ENCODE measurements around the gene SRP72. TPM values are rescaled to one million over a fixed set of nuclear protein-coding genes. Genes with fewer than 3 reads are reported as not detected.

SRP72 gene
- total and polyA plus RNA-seq, 5 experiments from 2014 or later: 124 to 174 (median 152) TPM

DNA sequence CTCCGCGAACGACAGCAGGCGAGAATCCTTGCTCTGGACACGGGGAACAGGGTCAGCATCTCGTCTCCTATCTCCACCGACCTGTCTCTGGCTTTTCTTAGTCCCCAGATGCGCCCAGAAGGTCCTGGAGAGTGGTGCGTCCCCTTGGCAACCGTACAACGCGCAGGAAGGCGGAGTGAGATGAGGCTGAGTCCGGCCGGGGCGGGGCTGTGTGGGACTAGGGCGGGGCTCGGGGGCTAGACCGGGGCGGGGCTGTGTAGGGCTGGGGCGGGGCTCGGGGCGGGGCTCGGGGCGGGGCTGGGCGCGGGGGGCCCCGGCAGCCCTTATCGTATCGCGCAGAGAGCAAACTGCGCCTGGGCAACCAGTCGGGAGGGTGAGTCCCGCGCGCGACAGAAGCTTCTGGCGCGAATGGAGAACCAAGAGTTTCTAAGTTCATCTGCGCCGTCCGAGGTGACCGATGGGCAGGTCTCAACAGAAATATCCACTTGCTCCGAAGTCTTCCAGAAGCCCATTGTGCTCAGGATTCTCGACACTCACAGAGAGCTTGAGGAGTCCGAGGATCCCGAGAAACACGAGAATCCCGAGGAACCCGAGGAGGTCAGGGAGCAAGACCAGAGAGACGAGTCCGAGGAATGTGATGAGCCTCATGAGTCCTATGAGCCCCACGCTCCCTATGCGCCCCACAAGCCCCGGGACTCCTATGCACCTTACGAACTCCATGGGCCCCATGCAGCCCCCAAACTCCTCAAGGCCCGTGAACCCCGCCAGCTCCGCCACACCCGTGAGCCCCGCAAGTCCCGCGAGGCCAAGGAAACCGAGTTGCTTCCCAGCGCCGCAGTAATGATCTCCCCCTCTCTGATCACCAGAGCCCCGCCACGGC lies 63.1 kb downstream of the SRP72 start:
- POLR2A ChIA-PET: interaction anchor here (1.1 kb wide), 1 partner anchor 95 kb away, joined by 4 read pairs; the partner anchor contains the start of gene PPAT
- DNase-seq: peak; percentile 56 to 89 (median 69)
- no peaks in the 10 kb centered on the region for H3K9me3 Mint-ChIP-seq
- H3K27me3 Mint-ChIP-seq: peaks cover 0 to 3% (median 0%) of the 10 kb centered on the region in 5 donors
- ATAC-seq: peak; percentile 91 to 92
- H3K36me3 Mint-ChIP-seq: no peaks in the 10 kb centered on the region
- H3K4me3 Mint-ChIP-seq: peak overlapping the region in 2 of 10 donors; percentile 84 to 85
- peak overlapping the region in 7 of 10 donors; percentile 17 to 85 (median 57) for H3K27ac Mint-ChIP-seq
- H3K4me1 Mint-ChIP-seq: peaks cover 0 to 4% (median 2%) of the 10 kb centered on the region in 4 donors

DNA sequence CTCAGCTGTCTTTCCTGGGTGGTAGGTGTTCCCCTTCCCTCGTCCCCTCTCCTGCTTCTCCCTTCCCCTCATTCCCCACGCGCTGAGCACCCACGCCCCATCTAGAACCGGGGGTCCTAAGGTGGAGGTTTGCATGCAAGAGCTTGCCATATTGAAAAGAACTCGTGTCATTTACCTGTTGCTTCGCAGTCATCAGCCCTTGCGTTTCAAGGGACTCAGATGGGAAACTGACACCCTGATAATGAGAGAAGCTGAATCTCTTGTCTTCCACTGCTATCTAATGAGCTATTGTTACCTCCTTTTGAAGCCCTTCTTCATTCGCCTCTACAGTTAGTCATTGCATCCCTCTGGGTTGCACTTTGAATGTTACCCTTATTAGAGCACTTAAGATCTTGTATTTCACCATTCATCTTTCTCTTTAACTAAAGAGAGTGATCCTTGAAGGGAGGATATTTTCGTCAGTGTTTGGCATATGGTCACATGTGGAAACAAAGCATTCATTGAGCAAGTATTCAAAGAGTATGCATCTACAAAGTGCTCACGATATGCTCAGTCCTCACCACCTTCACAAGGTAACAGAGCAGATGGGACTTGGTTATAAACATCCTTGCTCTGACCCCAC lies 63.8 kb downstream of the SRP72 start:
- no peak overlapping the region for H3K4me3 Mint-ChIP-seq
- peaks cover 0 to 4% (median 2%) of the 10 kb centered on the region in 4 donors for H3K4me1 Mint-ChIP-seq
- no peaks in the 10 kb centered on the region for H3K9me3 Mint-ChIP-seq
- H3K36me3 Mint-ChIP-seq: no peaks in the 10 kb centered on the region
- H3K27ac Mint-ChIP-seq: no peak overlapping the region
- POLR2A ChIA-PET: interaction anchor here (1.1 kb wide), 1 partner anchor 96 kb away, joined by 4 read pairs; the partner anchor contains the start of gene PPAT
- peak in 4 of 10 donors; percentile 10 to 67 (median 20) for DNase-seq
- peaks cover 0 to 10% (median 3%) of the 10 kb centered on the region in 5 donors for H3K27me3 Mint-ChIP-seq
- ATAC-seq: no peak

DNA sequence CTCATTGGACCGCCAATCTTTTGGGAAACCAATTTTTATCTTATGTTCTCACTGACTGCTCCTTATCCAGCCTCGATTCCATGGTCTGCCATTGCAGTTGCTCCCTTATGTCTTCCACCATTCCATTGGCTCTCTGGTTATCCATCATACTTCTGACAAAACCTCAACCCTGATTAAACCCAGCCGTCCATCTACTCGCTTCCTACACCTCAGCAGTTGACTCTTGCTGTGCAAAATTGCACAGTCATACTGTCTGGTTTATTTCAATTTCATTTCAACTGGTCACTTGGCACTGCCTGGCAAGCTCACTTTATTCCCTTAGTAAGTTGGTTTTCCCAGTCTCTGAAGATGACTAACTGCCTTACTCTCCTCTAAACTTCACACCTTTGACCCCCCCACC lies 64.4 kb downstream of the SRP72 start:
- no peak for ATAC-seq
- H3K27me3 Mint-ChIP-seq: peaks cover under 1 to 13% (median 5%) of the 10 kb centered on the region in 5 donors
- H3K9me3 Mint-ChIP-seq: no peaks in the 10 kb centered on the region
- no peaks in the 10 kb centered on the region for H3K36me3 Mint-ChIP-seq
- no peak overlapping the region for H3K4me3 Mint-ChIP-seq
- H3K4me1 Mint-ChIP-seq: peaks cover 0 to 4% (median 2%) of the 10 kb centered on the region in 4 donors
- no peak for DNase-seq
- POLR2A ChIA-PET: interaction anchor here (1.1 kb wide), 1 partner anchor 97 kb away, joined by 4 read pairs; the partner anchor contains the start of gene PPAT
- H3K27ac Mint-ChIP-seq: no peak overlapping the region

DNA sequence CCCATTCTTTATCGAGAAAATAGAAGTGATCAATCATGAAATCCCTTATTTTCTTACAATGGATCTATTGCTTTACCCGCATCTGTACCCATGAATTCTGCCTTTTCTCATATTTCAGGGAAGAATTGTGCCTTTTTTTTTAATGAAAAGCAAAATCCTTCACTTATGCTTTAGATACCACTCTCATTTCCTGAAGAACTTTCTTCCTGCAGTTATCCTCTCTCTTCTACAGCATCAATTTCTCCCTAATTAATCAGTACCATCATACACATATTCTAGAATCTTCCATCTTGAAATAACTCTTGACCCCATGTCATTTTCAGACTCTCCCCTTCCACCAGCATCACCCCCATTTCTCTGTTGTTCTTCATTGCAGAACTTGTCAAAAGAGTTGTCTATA lies 64.8 kb downstream of the SRP72 start:
- Mint-ChIP-seq H3K36me3 (no peaks in the 10 kb centered on the region), H3K4me1 (peaks cover 0 to 4% (median 2%) of the 10 kb centered on the region in 4 donors), H3K27me3 (peaks cover 4 to 17% (median 7%) of the 10 kb centered on the region in 5 donors), H3K4me3 (no peak overlapping the region), H3K9me3 (no peaks in the 10 kb centered on the region), H3K27ac (no peak overlapping the region)
- DNase-seq (no peak), ATAC-seq (no peak)
- POLR2A ChIA-PET: no interaction called here

DNA sequence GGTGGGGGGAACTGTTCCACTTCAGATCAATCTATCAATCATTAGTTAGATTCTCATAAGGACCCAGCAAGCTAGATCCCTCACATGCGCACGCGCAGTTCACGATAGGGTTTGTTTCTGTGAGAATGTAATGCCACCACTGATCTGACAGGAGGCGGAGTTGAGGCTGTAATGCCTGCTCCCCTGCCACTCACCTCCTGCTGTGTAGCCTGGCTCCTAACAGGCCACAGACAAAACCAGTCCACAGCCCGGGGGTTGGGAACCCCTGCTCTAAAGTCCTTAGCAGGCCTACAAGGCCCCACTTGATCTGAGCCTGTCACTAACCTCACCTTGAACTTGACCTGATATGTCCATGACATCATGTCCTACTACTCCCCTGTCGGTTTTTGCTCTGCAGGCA lies 68.5 kb downstream of the SRP72 start:
- no peak overlapping the region for H3K27ac Mint-ChIP-seq
- H3K27me3 Mint-ChIP-seq: peaks cover 9 to 22% (median 14%) of the 10 kb centered on the region in 5 donors
- POLR2A ChIA-PET: no interaction called here
- no peaks in the 10 kb centered on the region for H3K36me3 Mint-ChIP-seq
- H3K9me3 Mint-ChIP-seq: no peaks in the 10 kb centered on the region
- ATAC-seq (no peak), DNase-seq (no peak)
- H3K4me1 Mint-ChIP-seq: no peaks in the 10 kb centered on the region
- no peak overlapping the region for H3K4me3 Mint-ChIP-seq

DNA sequence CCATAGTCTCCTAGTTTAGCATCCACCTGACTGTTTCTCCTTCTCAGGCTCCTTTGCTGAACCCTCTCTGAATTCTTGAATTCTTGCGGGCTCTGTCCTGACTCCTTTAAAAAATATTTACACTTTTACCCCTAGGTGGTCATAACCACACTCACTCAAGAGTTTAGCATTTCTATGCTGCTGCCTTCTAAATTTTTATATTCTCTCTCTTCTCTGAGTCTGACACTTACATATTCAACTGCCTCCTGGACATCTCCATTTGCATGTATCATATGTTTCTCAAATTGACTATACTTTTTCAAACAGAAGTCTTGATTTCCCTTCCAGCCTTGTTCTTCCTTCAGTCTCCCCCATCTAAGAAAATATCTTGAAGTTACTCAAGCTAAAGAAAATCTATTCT lies 69.7 kb downstream of the SRP72 start:
- Mint-ChIP-seq H3K27ac (no peak overlapping the region), H3K9me3 (no peaks in the 10 kb centered on the region), H3K36me3 (no peaks in the 10 kb centered on the region), H3K4me3 (no peak overlapping the region), H3K4me1 (no peaks in the 10 kb centered on the region), H3K27me3 (peaks cover 9 to 22% (median 17%) of the 10 kb centered on the region in 5 donors)
- POLR2A ChIA-PET: interaction anchor here (0.7 kb wide), 1 partner anchor 78 kb away, joined by 3 read pairs; no protein-coding TSS in a partner anchor
- ATAC-seq: no peak
- no peak for DNase-seq

DNA sequence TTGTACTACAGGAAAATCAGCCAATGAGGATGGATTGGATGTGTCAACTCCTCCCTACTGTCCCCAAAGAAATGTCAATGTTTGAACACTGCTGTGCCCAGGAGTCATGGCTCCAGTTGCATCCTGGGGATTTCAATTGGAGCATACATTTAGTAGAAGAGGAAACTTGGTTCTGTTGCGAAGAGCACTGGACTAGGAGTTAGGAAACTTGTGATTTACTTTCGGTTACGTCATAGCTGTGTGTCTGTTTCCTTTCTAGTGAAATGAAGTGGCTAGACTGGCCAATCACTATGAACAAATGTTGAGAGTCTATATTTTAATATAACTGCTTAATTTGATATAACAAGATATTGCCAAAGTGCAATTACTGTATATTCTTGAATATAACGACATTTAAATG lies 73.4 kb downstream of the SRP72 start:
- H3K4me1 Mint-ChIP-seq: peaks cover 2 to 13% (median 9%) of the 10 kb centered on the region in 4 donors
- POLR2A ChIA-PET: no interaction called here
- no peak for ATAC-seq

DNA sequence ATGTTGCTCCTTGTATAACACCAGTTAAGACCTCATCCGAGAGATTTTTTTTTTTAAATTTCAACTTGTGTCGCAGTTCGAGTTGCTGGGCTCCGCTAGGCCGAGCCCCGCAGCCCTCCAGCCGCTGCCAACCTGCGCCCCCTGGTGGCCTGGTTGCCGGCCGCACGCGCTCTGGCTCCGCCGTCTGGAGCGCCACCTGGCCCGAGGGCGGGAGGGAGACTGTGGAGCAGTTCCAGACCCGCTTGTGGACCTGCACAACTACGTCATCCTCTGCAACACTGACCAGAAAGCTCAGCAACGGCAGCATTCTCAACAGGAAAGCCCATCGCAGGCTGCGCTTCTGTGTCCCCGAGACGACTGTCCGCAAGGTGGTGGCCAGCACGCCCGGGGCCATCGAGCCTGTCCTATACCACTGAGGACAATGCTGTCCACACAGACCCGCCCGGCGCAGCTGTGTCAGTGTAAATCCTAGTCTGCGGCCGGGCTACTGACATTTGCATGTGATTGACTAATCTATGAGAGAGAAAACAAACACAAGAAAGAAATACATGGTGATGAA lies 77.2 kb downstream of the SRP72 start:
- POLR2A ChIA-PET: interaction anchor here (0.7 to 1.2 kb wide), 5 partner anchors 17 to 433 kb away, joined by 3 to 5 read pairs (median 3); no protein-coding TSS in a partner anchor
- peaks cover 0 to 11% (median 2%) of the 10 kb centered on the region in 5 donors for H3K27me3 Mint-ChIP-seq
- H3K4me1 Mint-ChIP-seq: peaks cover 4 to 19% (median 13%) of the 10 kb centered on the region in 4 donors
- peak overlapping the region; percentile 65 to 84 (median 73) for H3K4me3 Mint-ChIP-seq
- ATAC-seq: peak; percentile 99 to 100
- H3K9me3 Mint-ChIP-seq: no peaks in the 10 kb centered on the region
- peak; percentile 68 to 94 (median 86) for DNase-seq
- no peaks in the 10 kb centered on the region for H3K36me3 Mint-ChIP-seq
- H3K27ac Mint-ChIP-seq: peak overlapping the region in 9 of 10 donors; percentile 6 to 68 (median 29)

More for the DNA sequence above, 73.4 kb downstream of the SRP72 start:
- Mint-ChIP-seq H3K9me3 (no peaks in the 10 kb centered on the region), H3K4me3 (no peak overlapping the region), H3K27me3 (peaks cover 9 to 25% (median 17%) of the 10 kb centered on the region in 5 donors), H3K27ac (no peak overlapping the region), H3K36me3 (no peaks in the 10 kb centered on the region)
- DNase-seq: no peak

DNA sequence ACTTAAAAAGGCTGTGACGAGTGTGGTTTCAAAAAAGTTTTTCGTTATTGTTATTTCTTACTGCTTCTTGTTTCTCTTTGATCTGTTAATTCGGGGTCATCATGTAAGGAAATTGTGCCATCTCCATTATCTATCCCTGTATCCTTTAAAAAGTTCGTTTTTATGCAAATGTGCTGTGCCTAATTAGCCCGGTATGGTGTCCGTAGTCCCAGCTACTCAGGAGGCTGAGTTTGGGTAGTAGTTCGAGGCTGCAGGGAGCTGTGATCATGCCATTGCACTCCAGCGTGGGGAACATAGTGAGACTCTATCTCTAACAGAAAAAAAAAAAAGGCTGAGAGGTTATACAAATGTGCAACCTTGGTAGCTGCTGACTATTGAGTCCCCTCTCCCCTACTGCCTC lies 83.2 kb downstream of the SRP72 start:
- no peak overlapping the region for H3K27ac Mint-ChIP-seq
- ATAC-seq (no peak), DNase-seq (no peak)
- H3K4me1 Mint-ChIP-seq: peaks cover 2 to 6% (median 4%) of the 10 kb centered on the region in 4 donors
- H3K4me3 Mint-ChIP-seq: no peak overlapping the region
- peaks cover 0 to under 1% (median 0%) of the 10 kb centered on the region in 3 donors for H3K36me3 Mint-ChIP-seq
- H3K9me3 Mint-ChIP-seq: peaks cover 0 to 4% (median 0%) of the 10 kb centered on the region in 9 donors
- H3K27me3 Mint-ChIP-seq: peaks cover 0 to 2% (median 0%) of the 10 kb centered on the region in 5 donors
- POLR2A ChIA-PET: interaction anchor here (0.7 kb wide), 1 partner anchor 208 kb away, joined by 3 read pairs; no protein-coding TSS in a partner anchor

DNA sequence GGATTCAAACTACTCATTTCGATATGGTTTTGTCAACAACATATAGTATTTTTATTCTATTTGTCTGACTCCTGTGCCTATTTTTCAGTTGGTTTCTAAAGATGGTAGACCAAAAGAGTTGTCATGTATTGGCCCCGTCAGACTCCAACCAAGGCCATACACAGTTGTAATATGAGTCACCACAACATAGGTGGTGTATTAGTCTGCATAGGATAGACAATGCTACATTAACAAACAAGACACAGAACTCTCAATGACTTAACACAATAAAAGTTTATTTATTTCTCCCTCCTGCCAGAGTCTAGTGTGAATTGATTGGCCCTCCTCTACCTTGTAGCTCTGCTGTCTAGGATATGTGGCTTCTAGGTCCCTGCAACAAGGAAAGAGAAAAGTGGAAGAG lies 84.1 kb downstream of the SRP72 start:
- Mint-ChIP-seq H3K27ac (no peak overlapping the region), H3K36me3 (peaks cover 0 to 2% (median 0%) of the 10 kb centered on the region in 3 donors), H3K9me3 (peaks cover 0 to 4% (median 0%) of the 10 kb centered on the region in 9 donors), H3K4me1 (peaks cover 2 to 6% (median 4%) of the 10 kb centered on the region in 4 donors), H3K27me3 (peaks cover 0 to 8% (median 0%) of the 10 kb centered on the region in 5 donors), H3K4me3 (no peak overlapping the region)
- no peak for DNase-seq
- ATAC-seq: no peak
- POLR2A ChIA-PET: interaction anchor here (0.7 kb wide), 1 partner anchor 207 kb away, joined by 3 read pairs; no protein-coding TSS in a partner anchor

DNA sequence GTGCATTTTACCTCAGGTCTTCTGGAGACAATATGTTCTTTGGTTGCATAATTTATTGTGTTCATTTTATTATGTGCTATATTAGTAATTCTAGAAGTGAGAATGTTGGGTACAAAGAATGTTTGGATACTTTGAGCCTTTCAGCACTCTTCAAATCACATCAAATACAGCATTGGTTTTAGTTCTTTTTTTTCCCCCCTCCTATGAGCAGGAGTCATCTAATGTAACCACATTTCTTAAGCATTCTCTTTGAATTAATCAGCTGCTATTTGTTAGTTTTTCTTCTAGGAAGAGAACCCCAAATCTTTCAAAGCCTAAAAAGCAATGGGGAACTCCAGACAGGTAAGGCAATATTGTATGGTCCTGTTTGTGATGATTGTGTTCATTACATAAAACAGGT lies 84.9 kb downstream of the SRP72 start:
- Mint-ChIP-seq H3K27ac (no peak overlapping the region), H3K4me1 (peaks cover 2 to 6% (median 4%) of the 10 kb centered on the region in 4 donors)

More for the DNA sequence above, 84.9 kb downstream of the SRP72 start:
- DNase-seq: no peak
- no peak for ATAC-seq
- H3K4me3 Mint-ChIP-seq: no peak overlapping the region
- peaks cover 0 to 2% (median 0%) of the 10 kb centered on the region in 3 donors for H3K36me3 Mint-ChIP-seq
- POLR2A ChIA-PET: no interaction called here
- H3K9me3 Mint-ChIP-seq: peaks cover 0 to 4% (median 0%) of the 10 kb centered on the region in 9 donors
- peaks cover 0 to 10% (median 0%) of the 10 kb centered on the region in 5 donors for H3K27me3 Mint-ChIP-seq

Measured in naive thymus-derived CD8-positive, alpha-beta T cell (primary cell).